Measurements from ENCODE around the gene LSM6.

- TF ChIP-seq CTCF (IDR thresholded peaks at IDR 0.05; ENCODE audit: insufficient read depth, low read depth, low read length) (no peak), EZH2 (IDR thresholded peaks at IDR 0.05; ENCODE audit: insufficient read depth, low read length) (no peak)
Observed at GRCh38 chr4:146229406-146229805, 53.9 kb downstream of the LSM6 start.
